SK-N-SH (cell line): ENCODE data around the gene ATP6V1F. TPM values are rescaled to one million over a fixed set of nuclear protein-coding genes. Genes with fewer than 3 reads are reported as not detected.

Experiments
- CTCF ChIA-PET: fragments of 300-600, 350-600 bp; formaldehyde crosslinking; extraction: SDS; loops from one replicate; lab custom pipeline; 2021; lab: Yijun Ruan, JAX
- POLR2A ChIA-PET: fragments of 350-600 bp; sonication (Branson Sonifier 250); formaldehyde crosslinking; extraction: SDS; loops from one replicate; lab custom pipeline; 2020; ENCODE audit warnings: antibody characterized with exemption, inconsistent platforms; lab: Yijun Ruan, JAX
- DNase-seq: peaks from one replicate; pipeline ENCODE4 v3.0.0; 2012
- H2AFZ ChIP-seq: fragments of 200-600 bp; sonication (generic); 2 replicates; pipeline ENCODE4 v1.8.1; 2016; ENCODE audit warnings: antibody characterized with exemption, mild to moderate bottlenecking, low read depth
- H3F3A ChIP-seq: fragments of 200-600 bp; sonication (generic); replicated peaks from 2 replicates; pipeline ENCODE3; 2016; ENCODE audit warnings: antibody characterized with exemption, mild to moderate bottlenecking; ENCODE audit not compliant: insufficient read depth
- H3K27ac ChIP-seq, 2 experiments: fragments of 200-500 bp in 1 of 2; fragments of 200-600 bp in 1 of 2; sonication (Bioruptor generic) in 1 of 2; sonication (generic), shearing (Covaris generic) in 1 of 2; 2 replicates each; pipeline versions ENCODE4 v1.5.1 to v1.6.1; 2014 to 2016; ENCODE audit warnings: low read depth in 2 of 2, inconsistent platforms in 1 of 2, low read length in 1 of 2, mild to moderate bottlenecking in 1 of 2, mixed read lengths in 1 of 2
- H3K27me3 ChIP-seq: fragments of 200-600 bp; sonication (generic), shearing (Covaris generic); 2 replicates; pipeline ENCODE4 v1.6.1; 2016; ENCODE audit warnings: mixed run types; ENCODE audit not compliant: insufficient read depth
- H3K36me3 ChIP-seq, 2 experiments: fragments of 200-500 bp in 1 of 2; fragments of 200-600 bp in 1 of 2; sonication (Bioruptor generic) in 1 of 2; sonication (generic) in 1 of 2; replicated peaks in 1 of 2; 2 replicates each; pipeline versions ENCODE3 to v1.5.1; 2014 to 2016; ENCODE audit warnings: low read length in 1 of 2, mild to moderate bottlenecking in 1 of 2; ENCODE audit not compliant: insufficient read depth in 2 of 2, control insufficient read depth in 1 of 2
- H3K4me1 ChIP-seq, 2 experiments: fragments of 200-500 bp in 1 of 2; fragments of 200-600 bp in 1 of 2; sonication (Bioruptor generic) in 1 of 2; sonication (generic), shearing (Covaris generic) in 1 of 2; 2 replicates each; pipeline versions ENCODE4 v1.5.1 to v1.6.1; 2014 to 2016; ENCODE audit warnings: low read depth in 1 of 2, low read length in 1 of 2, mixed run types in 1 of 2; ENCODE audit not compliant: insufficient read depth in 2 of 2, control insufficient read depth in 1 of 2
- H3K4me2 ChIP-seq: fragments of 200-600 bp; sonication (generic), shearing (Covaris generic); 2 replicates; pipeline ENCODE4 v1.6.1; 2017; ENCODE audit warnings: mixed run types
- H3K4me3 ChIP-seq, 2 experiments: fragments of 200-500 bp in 1 of 2; fragments of 200-600 bp in 1 of 2; sonication (Bioruptor generic) in 1 of 2; sonication (generic), shearing (Covaris generic) in 1 of 2; 2 replicates each; pipeline versions ENCODE4 v1.5.1 to v1.8.1; 2014 to 2016; ENCODE audit warnings: low read depth in 2 of 2, inconsistent platforms in 1 of 2, low read length in 1 of 2, mild to moderate bottlenecking in 1 of 2, mixed read lengths in 1 of 2, moderate library complexity in 1 of 2
- H3K79me2 ChIP-seq: fragments of 200-600 bp; sonication (generic); 2 replicates; pipeline ENCODE4 v1.8.1; 2017; ENCODE audit warnings: mild to moderate bottlenecking; ENCODE audit not compliant: insufficient read depth
- H3K9ac ChIP-seq: fragments of 200-600 bp; sonication (generic); 2 replicates; pipeline ENCODE4 v1.6.1; 2017; ENCODE audit warnings: mixed run types
- H3K9me2 ChIP-seq: fragments of 200-600 bp; sonication (generic); 2 replicates; pipeline ENCODE4 v1.6.1; 2017; ENCODE audit warnings: mixed run types
- H3K9me3 ChIP-seq: fragments of 200-600 bp; sonication (generic); 2 replicates; pipeline ENCODE4 v1.6.1; 2017; ENCODE audit warnings: mixed run types, mild to moderate bottlenecking, moderate library complexity
- H4K20me1 ChIP-seq: fragments of 200-600 bp; sonication (generic); 2 replicates; pipeline ENCODE4 v1.6.1; 2017; ENCODE audit warnings: mild to moderate bottlenecking, mixed run types; ENCODE audit not compliant: insufficient read depth
- EP300 ChIP-seq, 2 experiments: IDR thresholded peaks; 2 replicates each; pipeline versions ENCODE4 v1.4.0 to v1.6.1; 2012; ENCODE audit warnings: borderline replicate concordance in 1 of 2, low read depth in 1 of 2, low read length in 1 of 2
- IRF3 ChIP-seq: fragments of 150-350 bp; IDR thresholded peaks from 2 replicates; pipeline ENCODE4 v1.6.1; 2016; ENCODE audit warnings: mild to moderate bottlenecking, low read depth, low read length
- MAX ChIP-seq: IDR thresholded peaks from 2 replicates; pipeline ENCODE4 v1.4.0; 2012; ENCODE audit warnings: low read depth
- SMC3 ChIP-seq: IDR thresholded peaks from 2 replicates; pipeline ENCODE4 v1.6.1; 2012; ENCODE audit warnings: low read depth, low read length, improper control_type of control experiment
- WGBS: methylation state at CpG from one replicate; pipeline ENCODE4 v1.1.6; 2017; ENCODE audit warnings: low lambda C conversion rate; 5-methylcytosine and 5-hydroxymethylcytosine counted together
- polyA plus RNA-seq, 3 experiments: library from polyadenylated mRNA; depleted of rRNA; stranded (reverse); fragments of >200 nt; gene quantifications; 2 replicates each; pipeline ENCODE4 v1.2.3, GENCODE V29; 2012
- TF ChIP-seq, protein P1 (sequence below): IDR thresholded peaks from 2 replicates; pipeline ENCODE4 v1.4.0; 2012; ENCODE audit warnings: low read depth, borderline replicate concordance
- TF ChIP-seq, protein P2 (sequence below): IDR thresholded peaks from 2 replicates; pipeline ENCODE4; 2012
- TF ChIP-seq, protein P3 (sequence below): IDR thresholded peaks from 2 replicates; pipeline ENCODE4 v1.6.1; 2012; ENCODE audit warnings: mild to moderate bottlenecking, low read depth, low read length, moderate library complexity
- TF ChIP-seq, protein P4 (sequence below): fragments of 200-600 bp; sonication (generic); IDR thresholded peaks from 2 replicates; pipeline ENCODE4 v1.6.1; 2017; ENCODE audit warnings: antibody characterized with exemption, mild to moderate bottlenecking, moderate library complexity

Gene ATP6V1F
- polyA plus RNA-seq, 1 of the 3 experiments (the other 2 are of a cell fraction) = 495 TPM

DNA sequence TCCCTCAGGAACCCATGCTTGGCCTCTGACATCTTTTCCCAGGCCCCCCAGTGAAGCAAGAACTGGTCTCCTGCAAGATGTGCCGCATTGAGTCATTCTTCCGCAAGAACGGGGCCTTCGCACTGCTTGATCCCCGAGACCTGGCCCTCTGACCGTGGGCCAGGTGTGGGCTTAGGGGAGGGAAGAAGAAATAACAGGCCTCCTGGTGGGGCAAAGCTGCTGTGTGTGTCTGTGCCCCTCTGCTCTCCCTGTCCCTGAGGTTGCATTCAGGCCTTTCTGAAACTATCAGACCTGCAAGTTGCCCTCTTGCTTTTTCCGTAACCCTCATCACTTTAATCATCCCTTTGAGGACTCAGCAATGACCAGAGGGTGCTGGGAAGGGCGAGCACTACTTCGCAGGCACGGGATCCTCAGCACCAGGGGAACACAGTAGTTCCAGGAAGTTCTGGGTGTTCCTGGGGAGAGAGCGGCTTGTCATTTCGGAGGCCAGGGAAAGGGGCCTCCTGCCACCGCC, 6.0 kb downstream of the ATP6V1F start:
- CTCF ChIA-PET = interaction anchor here (0.6 to 11.7 kb wide), 11 partner anchors 12 to 466 kb away, joined by 3 to 181 read pairs (median 3); partner anchors contain the start of genes CALU and METTL2B
- 93% methylated on average over 10 of the region's 13 CpGs for WGBS
- no peak overlapping the region for H3K27ac ChIP-seq
- TF ChIP-seq, protein P1, sequence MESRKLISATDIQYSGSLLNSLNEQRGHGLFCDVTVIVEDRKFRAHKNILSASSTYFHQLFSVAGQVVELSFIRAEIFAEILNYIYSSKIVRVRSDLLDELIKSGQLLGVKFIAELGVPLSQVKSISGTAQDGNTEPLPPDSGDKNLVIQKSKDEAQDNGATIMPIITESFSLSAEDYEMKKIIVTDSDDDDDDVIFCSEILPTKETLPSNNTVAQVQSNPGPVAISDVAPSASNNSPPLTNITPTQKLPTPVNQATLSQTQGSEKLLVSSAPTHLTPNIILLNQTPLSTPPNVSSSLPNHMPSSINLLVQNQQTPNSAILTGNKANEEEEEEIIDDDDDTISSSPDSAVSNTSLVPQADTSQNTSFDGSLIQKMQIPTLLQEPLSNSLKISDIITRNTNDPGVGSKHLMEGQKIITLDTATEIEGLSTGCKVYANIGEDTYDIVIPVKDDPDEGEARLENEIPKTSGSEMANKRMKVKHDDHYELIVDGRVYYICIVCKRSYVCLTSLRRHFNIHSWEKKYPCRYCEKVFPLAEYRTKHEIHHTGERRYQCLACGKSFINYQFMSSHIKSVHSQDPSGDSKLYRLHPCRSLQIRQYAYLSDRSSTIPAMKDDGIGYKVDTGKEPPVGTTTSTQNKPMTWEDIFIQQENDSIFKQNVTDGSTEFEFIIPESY = no peak
- TF ChIP-seq, protein P2, sequence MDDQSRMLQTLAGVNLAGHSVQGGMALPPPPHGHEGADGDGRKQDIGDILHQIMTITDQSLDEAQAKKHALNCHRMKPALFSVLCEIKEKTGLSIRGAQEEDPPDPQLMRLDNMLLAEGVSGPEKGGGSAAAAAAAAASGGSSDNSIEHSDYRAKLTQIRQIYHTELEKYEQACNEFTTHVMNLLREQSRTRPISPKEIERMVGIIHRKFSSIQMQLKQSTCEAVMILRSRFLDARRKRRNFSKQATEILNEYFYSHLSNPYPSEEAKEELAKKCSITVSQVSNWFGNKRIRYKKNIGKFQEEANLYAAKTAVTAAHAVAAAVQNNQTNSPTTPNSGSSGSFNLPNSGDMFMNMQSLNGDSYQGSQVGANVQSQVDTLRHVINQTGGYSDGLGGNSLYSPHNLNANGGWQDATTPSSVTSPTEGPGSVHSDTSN = no peak
- TF ChIP-seq EP300 (IDR thresholded peaks at IDR 0.05; ENCODE audit: borderline replicate concordance in 1 of 2, low read depth in 1 of 2, low read length in 1 of 2) = no peak
- TF ChIP-seq, all 33 proteins: peak for 0
- Histone ChIP-seq H3K9me2 (no peaks in the 10 kb centered on the region), H3K4me3 (peak overlapping the region; percentile 50 to 56), H3K4me1 (peaks cover 0 to 19% of the 10 kb centered on the region in 2 experiments; a peak in 1 of 4 replicates), H3K27me3 (no peaks in the 10 kb centered on the region), H3K9me3 (no peaks in the 10 kb centered on the region), H3K36me3 (peaks cover 8 to 14% of the 10 kb centered on the region in 2 experiments), H3K79me2 (peaks cover 11% of the 10 kb centered on the region), H4K20me1 (peaks cover 18% of the 10 kb centered on the region), H3K4me2 (peak overlapping the region; percentile 85; the same call in 1 of the 2 replicates), H3F3A (peaks cover 20% of the 10 kb centered on the region), H3K9ac (no peak overlapping the region), H2AFZ (no peak overlapping the region)
- POLR2A ChIA-PET = interaction anchor here (1.2 kb wide), 1 partner anchor 56 kb away, joined by 3 read pairs; no protein-coding TSS in a partner anchor
- DNase-seq = no peak

DNA sequence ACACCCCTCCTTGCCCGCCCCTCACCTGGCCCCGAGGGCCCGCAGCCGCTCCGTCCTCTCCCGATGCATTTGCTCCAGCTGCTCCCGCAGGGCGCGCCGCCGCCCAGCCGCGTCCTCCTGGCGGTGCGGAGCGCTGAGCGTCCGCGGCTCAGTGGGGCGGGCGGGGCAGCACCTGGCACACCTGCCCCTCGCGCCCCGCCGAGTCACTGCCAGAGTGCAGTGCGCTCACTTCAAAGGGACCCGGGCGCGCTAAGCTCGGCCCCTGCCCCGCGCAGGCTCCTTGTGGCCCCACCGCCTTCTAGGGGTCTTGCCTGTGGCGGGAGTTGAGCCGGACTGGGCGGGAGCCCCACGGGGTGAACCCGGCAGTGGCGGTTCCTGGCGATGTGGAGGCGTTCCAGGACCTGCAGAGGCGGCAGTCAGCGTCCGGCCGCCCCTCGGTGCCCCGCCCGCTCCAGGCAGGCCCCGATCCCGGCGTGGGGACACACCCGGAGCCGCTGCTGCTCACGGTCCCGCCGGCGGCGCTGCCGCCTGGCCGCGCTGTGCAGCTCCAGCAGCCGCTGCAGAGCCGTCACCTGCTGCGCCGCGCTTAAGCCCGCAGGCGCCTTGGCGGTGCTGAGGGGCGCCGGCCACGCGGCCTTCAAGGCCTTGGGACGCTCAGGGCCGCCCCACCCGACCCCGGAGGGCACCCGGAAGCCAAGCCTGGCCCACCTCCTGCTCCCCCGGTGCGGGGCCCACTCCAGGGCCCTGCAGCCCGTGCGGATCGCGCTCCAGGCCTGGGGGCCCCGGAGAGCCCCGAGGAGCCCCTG, 6.7 kb downstream of the ATP6V1F start:
- 9% methylated on average over 51 of the region's 86 CpGs for WGBS
- CTCF ChIA-PET = interaction anchor here (0.6 to 11.7 kb wide), 10 partner anchors 11 to 467 kb away, joined by 3 to 181 read pairs (median 4); partner anchors contain the start of gene CALU
- peaks cover 11% of the 10 kb centered on the region; the same call in 1 of the 2 replicates for H4K20me1 ChIP-seq

More for the DNA sequence above, 6.7 kb downstream of the ATP6V1F start:
- Histone ChIP-seq H3K9me3 (no peaks in the 10 kb centered on the region), H3K4me1 (peaks cover 0 to 18% of the 10 kb centered on the region in 2 experiments; a peak in 1 of 4 replicates), H3K4me2 (peak overlapping the region; percentile 85), H3K36me3 (peaks cover 8 to 14% of the 10 kb centered on the region in 2 experiments), H3F3A (peaks cover 20% of the 10 kb centered on the region), H2AFZ (peak overlapping the region; percentile 25; the same call in 1 of the 2 replicates), H3K27ac (no peak overlapping the region), H3K9ac (no peak overlapping the region), H3K9me2 (no peaks in the 10 kb centered on the region), H3K4me3 (peak overlapping the region; percentile 50 to 56), H3K27me3 (no peaks in the 10 kb centered on the region), H3K79me2 (peaks cover 4% of the 10 kb centered on the region)
- POLR2A ChIA-PET = no interaction called here
- DNase-seq = peak; percentile 87
- TF ChIP-seq, protein P3, sequence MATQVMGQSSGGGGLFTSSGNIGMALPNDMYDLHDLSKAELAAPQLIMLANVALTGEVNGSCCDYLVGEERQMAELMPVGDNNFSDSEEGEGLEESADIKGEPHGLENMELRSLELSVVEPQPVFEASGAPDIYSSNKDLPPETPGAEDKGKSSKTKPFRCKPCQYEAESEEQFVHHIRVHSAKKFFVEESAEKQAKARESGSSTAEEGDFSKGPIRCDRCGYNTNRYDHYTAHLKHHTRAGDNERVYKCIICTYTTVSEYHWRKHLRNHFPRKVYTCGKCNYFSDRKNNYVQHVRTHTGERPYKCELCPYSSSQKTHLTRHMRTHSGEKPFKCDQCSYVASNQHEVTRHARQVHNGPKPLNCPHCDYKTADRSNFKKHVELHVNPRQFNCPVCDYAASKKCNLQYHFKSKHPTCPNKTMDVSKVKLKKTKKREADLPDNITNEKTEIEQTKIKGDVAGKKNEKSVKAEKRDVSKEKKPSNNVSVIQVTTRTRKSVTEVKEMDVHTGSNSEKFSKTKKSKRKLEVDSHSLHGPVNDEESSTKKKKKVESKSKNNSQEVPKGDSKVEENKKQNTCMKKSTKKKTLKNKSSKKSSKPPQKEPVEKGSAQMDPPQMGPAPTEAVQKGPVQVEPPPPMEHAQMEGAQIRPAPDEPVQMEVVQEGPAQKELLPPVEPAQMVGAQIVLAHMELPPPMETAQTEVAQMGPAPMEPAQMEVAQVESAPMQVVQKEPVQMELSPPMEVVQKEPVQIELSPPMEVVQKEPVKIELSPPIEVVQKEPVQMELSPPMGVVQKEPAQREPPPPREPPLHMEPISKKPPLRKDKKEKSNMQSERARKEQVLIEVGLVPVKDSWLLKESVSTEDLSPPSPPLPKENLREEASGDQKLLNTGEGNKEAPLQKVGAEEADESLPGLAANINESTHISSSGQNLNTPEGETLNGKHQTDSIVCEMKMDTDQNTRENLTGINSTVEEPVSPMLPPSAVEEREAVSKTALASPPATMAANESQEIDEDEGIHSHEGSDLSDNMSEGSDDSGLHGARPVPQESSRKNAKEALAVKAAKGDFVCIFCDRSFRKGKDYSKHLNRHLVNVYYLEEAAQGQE = no peak
- TF ChIP-seq SMC3 = peak; percentile 30
- TF ChIP-seq, protein P4, sequence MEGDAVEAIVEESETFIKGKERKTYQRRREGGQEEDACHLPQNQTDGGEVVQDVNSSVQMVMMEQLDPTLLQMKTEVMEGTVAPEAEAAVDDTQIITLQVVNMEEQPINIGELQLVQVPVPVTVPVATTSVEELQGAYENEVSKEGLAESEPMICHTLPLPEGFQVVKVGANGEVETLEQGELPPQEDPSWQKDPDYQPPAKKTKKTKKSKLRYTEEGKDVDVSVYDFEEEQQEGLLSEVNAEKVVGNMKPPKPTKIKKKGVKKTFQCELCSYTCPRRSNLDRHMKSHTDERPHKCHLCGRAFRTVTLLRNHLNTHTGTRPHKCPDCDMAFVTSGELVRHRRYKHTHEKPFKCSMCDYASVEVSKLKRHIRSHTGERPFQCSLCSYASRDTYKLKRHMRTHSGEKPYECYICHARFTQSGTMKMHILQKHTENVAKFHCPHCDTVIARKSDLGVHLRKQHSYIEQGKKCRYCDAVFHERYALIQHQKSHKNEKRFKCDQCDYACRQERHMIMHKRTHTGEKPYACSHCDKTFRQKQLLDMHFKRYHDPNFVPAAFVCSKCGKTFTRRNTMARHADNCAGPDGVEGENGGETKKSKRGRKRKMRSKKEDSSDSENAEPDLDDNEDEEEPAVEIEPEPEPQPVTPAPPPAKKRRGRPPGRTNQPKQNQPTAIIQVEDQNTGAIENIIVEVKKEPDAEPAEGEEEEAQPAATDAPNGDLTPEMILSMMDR = peak; percentile 44
- no peak for TF ChIP-seq IRF3
- TF ChIP-seq MAX = peak; percentile 32; the same call in 1 of the 2 replicates
